Activated naive CD4-positive, alpha-beta T cell treated with anti-CD3 and anti-CD28 coated beads, Interleukin-2, amount 50 U/mL, for 24 hours (primary cell): ENCODE measurements around the gene CCL24.
A peak's percentile ranks its signal among the peaks of the same experiment; 100 is the strongest.
"Not testable (repeated sequence)": the region's sequence is repeated elsewhere in the genome, so short reads cannot be mapped to it uniquely, and the experiment has no call there.

ENCODE experiments used
- H3K27ac Mint-ChIP-seq: one replicate; pipeline ENCODE4 v1.8.0; 2021; ENCODE audit warnings: mild to moderate bottlenecking, mixed read lengths
- H3K27me3 Mint-ChIP-seq: one replicate; pipeline ENCODE4 v1.8.0; 2021; ENCODE audit warnings: mixed read lengths
- H3K36me3 Mint-ChIP-seq: one replicate; pipeline ENCODE4 v1.8.0; 2021; ENCODE audit warnings: mixed read lengths
- H3K4me1 Mint-ChIP-seq: one replicate; pipeline ENCODE4 v1.8.0; 2021; ENCODE audit warnings: mixed read lengths
- H3K4me3 Mint-ChIP-seq: one replicate; pipeline ENCODE4 v1.8.0; 2021; ENCODE audit warnings: mild to moderate bottlenecking, mixed read lengths
- H3K9me3 Mint-ChIP-seq: one replicate; pipeline ENCODE4 v1.8.0; 2021; ENCODE audit warnings: mixed read lengths

Gene CCL24

GRCh38 chr7:75806560-75807307 lies 6.9 kb downstream of the CCL24 start:
- Mint-ChIP-seq H3K27me3 (no peaks in the 10 kb centered on the region), H3K36me3 (peaks cover 5% of the 10 kb centered on the region), H3K9me3 (peaks cover 4% of the 10 kb centered on the region), H3K4me3 (no peak overlapping the region), H3K27ac (no peak overlapping the region), H3K4me1 (no peaks in the 10 kb centered on the region)

- peaks cover 5% of the 10 kb centered on the region for H3K36me3 Mint-ChIP-seq
- no peak overlapping the region for H3K27ac Mint-ChIP-seq
- H3K9me3 Mint-ChIP-seq: peaks cover 4% of the 10 kb centered on the region
- H3K4me1 Mint-ChIP-seq: no peaks in the 10 kb centered on the region
- no peak overlapping the region for H3K4me3 Mint-ChIP-seq
- H3K27me3 Mint-ChIP-seq: no peaks in the 10 kb centered on the region
Observed at GRCh38 chr7:75804705-75805104, 8.9 kb downstream of the CCL24 start.

GRCh38 chr7:75804004-75804403 lies 9.6 kb downstream of the CCL24 start:
- no peak overlapping the region for H3K4me3 Mint-ChIP-seq
- H3K9me3 Mint-ChIP-seq: peaks cover 4% of the 10 kb centered on the region
- peaks cover 5% of the 10 kb centered on the region for H3K36me3 Mint-ChIP-seq
- no peak overlapping the region for H3K27ac Mint-ChIP-seq
- no peaks in the 10 kb centered on the region for H3K4me1 Mint-ChIP-seq
- H3K27me3 Mint-ChIP-seq: no peaks in the 10 kb centered on the region

GRCh38 chr7:75802552-75802821 lies 11.1 kb downstream of the CCL24 start:
- no peak overlapping the region for H3K27ac Mint-ChIP-seq
- H3K4me3 Mint-ChIP-seq: no peak overlapping the region
- H3K36me3 Mint-ChIP-seq: peaks cover 5% of the 10 kb centered on the region
- no peaks in the 10 kb centered on the region for H3K4me1 Mint-ChIP-seq
- no peaks in the 10 kb centered on the region for H3K27me3 Mint-ChIP-seq
- peaks cover 4% of the 10 kb centered on the region for H3K9me3 Mint-ChIP-seq

- no peaks in the 10 kb centered on the region for H3K4me1 Mint-ChIP-seq
- H3K27ac Mint-ChIP-seq: no peak overlapping the region
- H3K36me3 Mint-ChIP-seq: no peaks in the 10 kb centered on the region
- H3K4me3 Mint-ChIP-seq: no peak overlapping the region
- peaks cover 1% of the 10 kb centered on the region for H3K27me3 Mint-ChIP-seq
- no peaks in the 10 kb centered on the region for H3K9me3 Mint-ChIP-seq
Observed at GRCh38 chr7:75798770-75799169, 14.8 kb downstream of the CCL24 start.

GRCh38 chr7:75796420-75796819 lies 17.2 kb downstream of the CCL24 start:
- H3K27ac Mint-ChIP-seq: no peak overlapping the region
- H3K27me3 Mint-ChIP-seq: peaks cover 2% of the 10 kb centered on the region
- no peaks in the 10 kb centered on the region for H3K4me1 Mint-ChIP-seq
- no peaks in the 10 kb centered on the region for H3K36me3 Mint-ChIP-seq
- H3K4me3 Mint-ChIP-seq: no peak overlapping the region
- no peaks in the 10 kb centered on the region for H3K9me3 Mint-ChIP-seq

- Mint-ChIP-seq H3K4me3 (no peak overlapping the region), H3K27me3 (peaks cover 2% of the 10 kb centered on the region), H3K36me3 (no peaks in the 10 kb centered on the region), H3K9me3 (no peaks in the 10 kb centered on the region), H3K4me1 (no peaks in the 10 kb centered on the region), H3K27ac (no peak overlapping the region)
Observed at GRCh38 chr7:75795831-75796285, 17.7 kb downstream of the CCL24 start.

- no peaks in the 10 kb centered on the region for H3K9me3 Mint-ChIP-seq
- peaks cover 2% of the 10 kb centered on the region for H3K27me3 Mint-ChIP-seq
- H3K4me3 Mint-ChIP-seq: no peak overlapping the region
- no peaks in the 10 kb centered on the region for H3K4me1 Mint-ChIP-seq
- H3K36me3 Mint-ChIP-seq: no peaks in the 10 kb centered on the region
- no peak overlapping the region for H3K27ac Mint-ChIP-seq
Observed at GRCh38 chr7:75793676-75794075, 19.9 kb downstream of the CCL24 start.

- H3K9me3 Mint-ChIP-seq, H3K36me3 Mint-ChIP-seq, H3K27ac Mint-ChIP-seq, H3K4me1 Mint-ChIP-seq, H3K27me3 Mint-ChIP-seq, H3K4me3 Mint-ChIP-seq: not testable (repeated sequence)
Observed at GRCh38 chr7:75792567-75792966, 21.0 kb downstream of the CCL24 start.

- Mint-ChIP-seq H3K27me3 (peaks cover 1% of the 10 kb centered on the region), H3K4me1 (no peaks in the 10 kb centered on the region), H3K9me3 (no peaks in the 10 kb centered on the region)
Observed at GRCh38 chr7:75789361-75789924, 24.2 kb downstream of the CCL24 start.

GRCh38 chr7:75788154-75788847 lies 25.3 kb downstream of the CCL24 start:
- H3K27ac Mint-ChIP-seq: peak overlapping the region; percentile 38
- H3K27me3 Mint-ChIP-seq, H3K9me3 Mint-ChIP-seq, H3K4me3 Mint-ChIP-seq, H3K4me1 Mint-ChIP-seq, H3K36me3 Mint-ChIP-seq: not testable (repeated sequence)

More at GRCh38 chr7:75789361-75789924, 24.2 kb downstream of the CCL24 start:
- no peaks in the 10 kb centered on the region for H3K36me3 Mint-ChIP-seq
- no peak overlapping the region for H3K27ac Mint-ChIP-seq
- H3K4me3 Mint-ChIP-seq: no peak overlapping the region

GRCh38 chr7:75783058-75783457 lies 30.5 kb downstream of the CCL24 start:
- H3K9me3 Mint-ChIP-seq, H3K4me1 Mint-ChIP-seq, H3K27ac Mint-ChIP-seq, H3K36me3 Mint-ChIP-seq, H3K4me3 Mint-ChIP-seq, H3K27me3 Mint-ChIP-seq: not testable (repeated sequence)

GRCh38 chr7:75780647-75781273 lies 32.8 kb downstream of the CCL24 start:
- not testable (repeated sequence) for H3K27me3 Mint-ChIP-seq, H3K36me3 Mint-ChIP-seq, H3K9me3 Mint-ChIP-seq, H3K4me3 Mint-ChIP-seq
- peaks cover 23% of the 10 kb centered on the region for H3K4me1 Mint-ChIP-seq
- H3K27ac Mint-ChIP-seq: peak overlapping the region; percentile 48

GRCh38 chr7:75779516-75779915 lies 34.1 kb downstream of the CCL24 start:
- H3K36me3 Mint-ChIP-seq, H3K4me3 Mint-ChIP-seq, H3K9me3 Mint-ChIP-seq, H3K27ac Mint-ChIP-seq, H3K27me3 Mint-ChIP-seq: not testable (repeated sequence)
- peaks cover 28% of the 10 kb centered on the region for H3K4me1 Mint-ChIP-seq

- H3K9me3 Mint-ChIP-seq, H3K36me3 Mint-ChIP-seq, H3K27me3 Mint-ChIP-seq, H3K27ac Mint-ChIP-seq, H3K4me3 Mint-ChIP-seq: not testable (repeated sequence)
- peaks cover 28% of the 10 kb centered on the region for H3K4me1 Mint-ChIP-seq
Observed at GRCh38 chr7:75779035-75779434, 34.6 kb downstream of the CCL24 start.

- peaks cover 28% of the 10 kb centered on the region for H3K4me1 Mint-ChIP-seq
Observed at GRCh38 chr7:75776295-75776971, 37.2 kb downstream of the CCL24 start.

More at GRCh38 chr7:75776295-75776971, 37.2 kb downstream of the CCL24 start:
- no peaks in the 10 kb centered on the region for H3K36me3 Mint-ChIP-seq
- peak overlapping the region; percentile 8 for H3K4me3 Mint-ChIP-seq
- peak overlapping the region; percentile 85 for H3K27ac Mint-ChIP-seq
- H3K9me3 Mint-ChIP-seq: no peaks in the 10 kb centered on the region
- H3K27me3 Mint-ChIP-seq: no peaks in the 10 kb centered on the region
